Neutrophil (primary cell): Measurements from ENCODE around the gene C1QTNF3.

Experiments
- H3K27ac ChIP-seq: fragments of 200-600 bp; sonication (generic); 2 replicates; pipeline ENCODE4 v1.5.1; 2016; ENCODE audit warnings: mild to moderate bottlenecking, moderate library complexity
- H3K27me3 ChIP-seq: fragments of 200-600 bp; sonication (generic); 2 replicates; pipeline ENCODE4 v1.6.0; 2016; ENCODE audit warnings: mild to moderate bottlenecking
- H3K36me3 ChIP-seq: fragments of 200-600 bp; sonication (generic); 2 replicates; pipeline ENCODE4 v1.5.1; 2017
- H3K4me1 ChIP-seq, 2 experiments: fragments of 200-600 bp in 1 of 2; sonication (generic) in 1 of 2; 1 replicate in 1 of 2; 2 replicates in 1 of 2; pipeline versions ENCODE4 v1.5.1 to v1.6.1; 2013 to 2016; ENCODE audit warnings: low read depth in 1 of 2, low read length in 1 of 2, mild to moderate bottlenecking in 1 of 2, moderate library complexity in 1 of 2; ENCODE audit not compliant: control insufficient read depth in 1 of 2, insufficient read depth in 1 of 2
- H3K4me3 ChIP-seq, 2 experiments: fragments of 200-600 bp in 1 of 2; sonication (generic) in 1 of 2; 1 replicate in 1 of 2; 2 replicates in 1 of 2; pipeline ENCODE4 v1.5.1; 2013 to 2016; ENCODE audit warnings: low read depth in 1 of 2, low read length in 1 of 2, mild to moderate bottlenecking in 1 of 2, moderate library complexity in 1 of 2
- H3K9me3 ChIP-seq: fragments of 200-600 bp; sonication (generic); 2 replicates; pipeline ENCODE4 v1.5.1; 2016
- CTCF ChIP-seq: fragments of 200-600 bp; sonication (generic); IDR thresholded peaks from 2 replicates; pipeline ENCODE4 v1.5.1; 2016; ENCODE audit warnings: antibody characterized with exemption

Gene C1QTNF3

GRCh38 chr5:34021334-34021733 lies 21.7 kb downstream of the C1QTNF3 start:
- no peak for TF ChIP-seq CTCF
- Histone ChIP-seq H3K27ac (peak overlapping the region; percentile 82), H3K9me3 (no peaks in the 10 kb centered on the region), H3K4me3 (no peak overlapping the region), H3K36me3 (no peaks in the 10 kb centered on the region), H3K27me3 (no peaks in the 10 kb centered on the region), H3K4me1 (peaks cover 37 to 38% of the 10 kb centered on the region in 2 experiments)

DNA sequence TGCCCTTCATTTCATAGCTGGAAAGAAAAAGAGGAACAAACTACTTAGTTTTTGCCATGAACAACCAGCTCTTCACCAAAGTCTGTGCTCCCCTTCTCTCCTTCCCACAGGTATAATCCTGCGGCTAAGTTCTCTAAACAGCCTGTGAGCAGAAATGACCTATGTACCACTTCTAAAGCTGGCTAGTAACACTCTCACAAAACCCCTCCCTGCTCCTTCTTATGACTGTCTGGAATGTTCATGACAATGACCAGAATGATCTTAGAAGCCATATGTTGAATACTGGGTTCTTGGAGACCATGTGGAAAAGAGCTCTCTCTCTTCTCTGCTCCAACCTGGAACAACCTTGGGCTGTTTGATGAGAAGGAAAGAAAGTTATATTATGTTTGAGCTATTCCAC lies 22.3 kb downstream of the C1QTNF3 start:
- TF ChIP-seq CTCF, result no peak
- Histone ChIP-seq H3K36me3 (no peaks in the 10 kb centered on the region), H3K27ac (peak overlapping the region; percentile 82), H3K4me3 (no peak overlapping the region), H3K4me1 (peaks cover 37 to 38% of the 10 kb centered on the region in 2 experiments), H3K27me3 (no peaks in the 10 kb centered on the region), H3K9me3 (no peaks in the 10 kb centered on the region)

DNA sequence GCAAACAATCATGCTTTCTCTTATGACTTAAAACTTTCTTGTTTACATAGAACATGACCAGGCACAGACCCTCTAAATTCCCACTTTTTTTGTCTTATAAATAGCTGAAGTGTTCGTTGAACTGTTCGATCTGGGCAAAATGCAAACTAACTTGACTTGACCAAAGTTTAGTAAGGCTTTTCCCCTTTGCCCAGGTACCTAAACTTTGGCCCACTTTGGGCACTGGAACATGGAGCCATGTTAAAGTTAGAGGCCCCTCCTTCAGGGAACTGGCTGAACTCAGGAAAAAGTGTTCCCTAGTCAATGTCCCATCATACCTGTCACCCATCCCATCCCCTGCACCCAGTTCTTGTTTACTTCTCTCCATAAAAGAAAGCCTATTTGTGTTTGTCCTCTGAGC lies 25.8 kb downstream of the C1QTNF3 start:
- no peaks in the 10 kb centered on the region for H3K27me3 ChIP-seq
- no peaks in the 10 kb centered on the region for H3K9me3 ChIP-seq

GRCh38 chr5:34016750-34017149 lies 26.3 kb downstream of the C1QTNF3 start:
- peaks cover 13 to 14% of the 10 kb centered on the region in 2 experiments for H3K4me1 ChIP-seq
- no peak for TF ChIP-seq CTCF
- no peaks in the 10 kb centered on the region for H3K9me3 ChIP-seq
- H3K4me3 ChIP-seq, result no peak overlapping the region
- no peaks in the 10 kb centered on the region for H3K27me3 ChIP-seq
- H3K36me3 ChIP-seq, result no peaks in the 10 kb centered on the region
- no peak overlapping the region for H3K27ac ChIP-seq

More for the DNA sequence above, 25.8 kb downstream of the C1QTNF3 start:
- Histone ChIP-seq H3K27ac (no peak overlapping the region), H3K36me3 (no peaks in the 10 kb centered on the region), H3K4me3 (no peak overlapping the region), H3K4me1 (peaks cover 19% of the 10 kb centered on the region in 2 experiments)
- no peak for TF ChIP-seq CTCF

DNA sequence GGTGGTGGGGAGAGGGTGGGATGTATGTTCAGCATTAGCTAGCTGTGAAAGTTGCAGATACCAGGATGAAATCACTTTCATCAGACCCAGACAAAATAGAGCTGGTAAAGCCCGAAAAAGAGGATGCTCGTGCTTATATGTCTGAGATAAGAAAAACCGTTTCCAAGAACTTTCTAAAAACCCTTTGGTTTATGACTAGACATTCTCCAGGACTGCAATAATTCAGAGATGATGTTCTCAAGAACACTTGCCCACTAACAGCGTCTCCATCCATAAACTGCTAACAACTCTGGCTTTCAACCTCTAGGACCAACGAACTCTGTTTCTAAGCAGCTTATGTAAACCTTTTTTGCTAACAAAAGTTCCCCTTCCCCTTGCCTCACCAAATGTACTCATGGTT lies 26.8 kb downstream of the C1QTNF3 start:
- Histone ChIP-seq H3K27ac (no peak overlapping the region), H3K27me3 (no peaks in the 10 kb centered on the region), H3K4me3 (no peak overlapping the region), H3K9me3 (no peaks in the 10 kb centered on the region), H3K36me3 (no peaks in the 10 kb centered on the region), H3K4me1 (peaks cover 8% of the 10 kb centered on the region in 2 experiments)
- no peak for TF ChIP-seq CTCF
